SK-N-MC (cell line): ENCODE results near the gene HINT1.

Experiments used
- EZH2 ChIP-seq: fragments of 200-600 bp; sonication (generic); IDR thresholded peaks from one replicate; pipeline ENCODE4 v1.6.1; 2017; ENCODE audit warnings: antibody characterized with exemption
- FOXP2 ChIP-seq: optimal IDR thresholded peaks from 2 replicates; pipeline ENCODE3; 2011; ENCODE audit warnings: mild to moderate bottlenecking, moderate library complexity; ENCODE audit not compliant: insufficient read depth; ENCODE audit errors: extremely low read length, control extremely low read depth
- POLR2AphosphoS5 ChIP-seq: IDR thresholded peaks from 2 replicates; pipeline ENCODE4 v1.6.1; 2012; ENCODE audit warnings: mild to moderate bottlenecking, low read depth, low read length, borderline replicate concordance

DNA sequence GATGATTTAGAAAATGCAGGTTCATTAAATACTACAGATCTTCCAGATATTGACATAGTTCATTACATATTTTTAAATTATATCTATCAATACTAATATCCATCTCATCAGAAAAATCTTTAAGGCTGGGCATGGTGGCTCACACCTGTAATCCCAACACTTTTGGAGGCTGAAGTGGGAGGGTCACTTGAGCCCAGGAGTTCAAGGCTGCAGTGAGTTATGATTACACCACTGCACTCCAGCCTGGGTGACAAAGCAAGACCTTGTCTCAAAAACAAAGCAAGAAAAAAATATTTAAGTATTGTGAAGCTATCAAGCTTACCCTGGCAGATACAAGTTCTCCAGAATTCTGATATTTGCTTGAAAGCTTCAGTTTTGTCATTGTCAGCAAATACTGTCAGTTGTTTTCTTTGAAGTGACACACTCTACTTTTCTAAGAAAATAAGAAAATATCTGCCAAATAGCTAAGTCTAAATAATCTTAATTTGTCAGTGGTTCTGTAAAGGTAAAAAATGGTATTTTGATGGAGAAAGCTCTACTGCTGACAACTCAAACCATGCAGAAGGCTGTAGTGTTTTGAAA lies 20.6 kb upstream of the HINT1 start:
- TF ChIP-seq POLR2AphosphoS5, result no peak
- no peak for TF ChIP-seq EZH2
- TF ChIP-seq FOXP2, result no peak
